ENCODE data around the gene NAA38.
A peak's percentile ranks its signal among the peaks of the same experiment; 100 is the strongest.

NAA38 gene

DNA sequence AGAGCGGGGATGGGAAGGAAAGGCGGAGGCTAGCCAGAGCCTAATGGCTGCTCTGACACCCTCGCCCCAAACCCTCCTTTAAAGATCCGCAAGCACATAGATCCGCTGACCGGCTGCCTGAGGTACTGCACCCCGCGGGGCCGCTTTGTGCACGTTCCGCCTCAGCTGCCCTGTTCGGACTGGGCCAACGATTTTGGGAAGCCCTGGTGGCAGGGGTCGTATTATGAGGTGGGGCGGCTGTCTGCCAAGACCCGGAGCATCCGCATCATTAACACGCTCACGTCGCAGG, 1.1 kb upstream of the NAA38 start (continued):
- TF ChIP-seq, protein P1, sequence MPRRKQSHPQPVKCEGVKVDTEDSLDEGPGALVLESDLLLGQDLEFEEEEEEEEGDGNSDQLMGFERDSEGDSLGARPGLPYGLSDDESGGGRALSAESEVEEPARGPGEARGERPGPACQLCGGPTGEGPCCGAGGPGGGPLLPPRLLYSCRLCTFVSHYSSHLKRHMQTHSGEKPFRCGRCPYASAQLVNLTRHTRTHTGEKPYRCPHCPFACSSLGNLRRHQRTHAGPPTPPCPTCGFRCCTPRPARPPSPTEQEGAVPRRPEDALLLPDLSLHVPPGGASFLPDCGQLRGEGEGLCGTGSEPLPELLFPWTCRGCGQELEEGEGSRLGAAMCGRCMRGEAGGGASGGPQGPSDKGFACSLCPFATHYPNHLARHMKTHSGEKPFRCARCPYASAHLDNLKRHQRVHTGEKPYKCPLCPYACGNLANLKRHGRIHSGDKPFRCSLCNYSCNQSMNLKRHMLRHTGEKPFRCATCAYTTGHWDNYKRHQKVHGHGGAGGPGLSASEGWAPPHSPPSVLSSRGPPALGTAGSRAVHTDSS (tag by site-specific recombination; IDR thresholded peaks at IDR 0.05) = no peak
- no peak for TF ChIP-seq ZNF560 (tag by site-specific recombination; IDR thresholded peaks at IDR 0.05; ENCODE audit: borderline replicate concordance)
- TF ChIP-seq ZNF548 (tag by site-specific recombination; IDR thresholded peaks at IDR 0.05) = no peak

DNA sequence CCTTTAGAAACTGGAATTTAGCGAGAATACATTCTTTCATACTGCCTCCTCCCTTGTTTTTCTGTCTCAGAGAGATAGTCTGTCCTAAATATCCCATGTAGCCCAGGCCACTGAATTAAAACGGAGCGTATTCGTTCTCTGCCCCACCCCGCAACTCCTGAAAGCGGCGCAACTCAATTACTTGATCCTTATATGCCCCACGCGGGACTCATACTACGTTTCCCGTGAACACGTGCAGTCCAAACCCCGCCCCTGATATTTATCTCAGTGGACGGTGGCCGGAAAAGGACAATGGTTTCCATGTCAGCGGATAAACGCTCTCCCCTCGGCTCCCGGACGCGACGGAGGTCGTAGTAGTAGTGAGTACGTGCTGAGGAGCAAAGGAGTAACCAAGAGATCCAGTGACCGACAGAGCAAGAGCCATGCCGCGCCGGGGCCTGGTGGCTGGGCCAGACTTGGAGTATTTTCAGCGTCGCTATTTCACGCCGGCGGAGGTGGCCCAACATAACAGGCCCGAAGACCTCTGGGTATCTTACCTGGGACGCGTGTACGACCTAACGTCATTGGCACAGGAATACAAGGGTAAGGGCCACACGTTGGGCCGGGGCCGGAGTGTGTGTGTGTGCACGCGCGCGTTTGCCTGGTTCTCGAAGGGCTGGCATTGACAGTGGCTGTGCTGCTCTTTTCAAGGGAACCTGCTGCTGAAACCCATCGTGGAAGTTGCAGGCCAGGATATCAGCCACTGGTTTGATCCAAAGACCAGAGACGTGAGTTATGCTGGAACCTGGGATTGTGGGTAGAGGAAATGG, 558 bp upstream of the NAA38 start, which contains the start of gene CYB5D1:
Gene CYB5D1, plus strand, starts transcription at position 291 of the 809 bp plus-strand sequence. Its CDS starts 132 bp downstream, at position 423.
- peak within 1 kb of the TSS; percentile 90 for H3K27ac ChIP-seq (ENCODE audit: extremely low read depth, low read depth, low read length)
- H3K36me3 ChIP-seq (ENCODE audit: control insufficient read depth in 2 of 2, insufficient read depth in 1 of 2, low read length in 2 of 2) = peaks cover 27 to 49% of the 10 kb centered on the region in 2 experiments
- H3K9me3 ChIP-seq (ENCODE audit: control insufficient read depth, insufficient read depth, low read depth, low read length) = no peaks in the 10 kb centered on the region
- peaks cover 10% of the 10 kb centered on the region for H3K4me1 ChIP-seq (ENCODE audit: control insufficient read depth, insufficient read depth, low read length)
- peak within 1 kb of the TSS; percentile 88 for H3K4me3 ChIP-seq (ENCODE audit: low read depth, low read length)
- POLR2A ChIA-PET = interaction anchor here (0.6 to 3.2 kb wide), 22 partner anchors 16 to 643 kb away, joined by 3 to 110 read pairs (median 6); partner anchors contain the start of genes ATP1B2, CHD3, CNTROB and DNAH2
- CTCF ChIA-PET = interaction anchor here (0.7 to 14.4 kb wide), 19 partner anchors 7 to 200 kb away, joined by 3 to 141 read pairs (median 4); partner anchors contain the start of gene DNAH2
- TF ChIP-seq ZNF629 (tag by site-specific recombination; IDR thresholded peaks at IDR 0.05) (0 out of 2 replicates have a peak, but pooled peaks have one; percentile 32), ZNF335 (tag by site-specific recombination; conservative IDR thresholded peaks at IDR 0.05) (peak; percentile 80), ZNF76 (tag by site-specific recombination; IDR thresholded peaks at IDR 0.05; ENCODE audit: borderline replicate concordance, low read depth) (peak; percentile 95), FEZF1 (tag by site-specific recombination; IDR thresholded peaks at IDR 0.05) (peak; percentile 63; the same call in 1 of the 2 replicates), ZNF10 (tag by site-specific recombination; IDR thresholded peaks at IDR 0.05) (no peak), ZNF112 (tag by site-specific recombination; IDR thresholded peaks at IDR 0.05) (no peak), ZNF791 (tag by site-specific recombination; IDR thresholded peaks at IDR 0.05) (no peak), ZNF350 (tag by site-specific recombination; IDR thresholded peaks at IDR 0.05) (no peak), KLF7 (tag by site-specific recombination; IDR thresholded peaks at IDR 0.05; ENCODE audit: borderline replicate concordance) (0 out of 2 replicates have a peak, but pooled peaks have one; percentile 24), ZNF580 (tag by site-specific recombination; IDR thresholded peaks at IDR 0.05) (peak; percentile 18; the same call in 1 of the 2 replicates), PRDM6 (tag by site-specific recombination; IDR thresholded peaks at IDR 0.05) (no peak), KLF9 (tag by site-specific recombination; IDR thresholded peaks at IDR 0.05; ENCODE audit: low read depth) (0 out of 2 replicates have a peak, but pooled peaks have one; percentile 17), ZNF747 (tag by site-specific recombination; IDR thresholded peaks at IDR 0.05) (no peak), PATZ1 (tag by site-specific recombination; IDR thresholded peaks at IDR 0.05) (peak; percentile 17; the same call in 1 of the 2 replicates), ZBTB8A (tag by site-specific recombination; IDR thresholded peaks at IDR 0.05) (0 out of 2 replicates have a peak, but pooled peaks have one; percentile 10), ZBTB48 (tag by site-specific recombination; IDR thresholded peaks at IDR 0.05) (peak; percentile 34; the same call in 1 of the 2 replicates), ZNF664 (tag by site-specific recombination; IDR thresholded peaks at IDR 0.05) (0 out of 2 replicates have a peak, but pooled peaks have one; percentile 6), ZNF501 (tag by site-specific recombination; IDR thresholded peaks at IDR 0.05) (peak; percentile 80), WT1 (tag by site-specific recombination; IDR thresholded peaks at IDR 0.05) (0 out of 2 replicates have a peak, but pooled peaks have one; percentile 30), ZNF2 (tag by site-specific recombination; IDR thresholded peaks at IDR 0.05) (0 out of 2 replicates have a peak, but pooled peaks have one; percentile 65)
- TF ChIP-seq, protein P2, sequence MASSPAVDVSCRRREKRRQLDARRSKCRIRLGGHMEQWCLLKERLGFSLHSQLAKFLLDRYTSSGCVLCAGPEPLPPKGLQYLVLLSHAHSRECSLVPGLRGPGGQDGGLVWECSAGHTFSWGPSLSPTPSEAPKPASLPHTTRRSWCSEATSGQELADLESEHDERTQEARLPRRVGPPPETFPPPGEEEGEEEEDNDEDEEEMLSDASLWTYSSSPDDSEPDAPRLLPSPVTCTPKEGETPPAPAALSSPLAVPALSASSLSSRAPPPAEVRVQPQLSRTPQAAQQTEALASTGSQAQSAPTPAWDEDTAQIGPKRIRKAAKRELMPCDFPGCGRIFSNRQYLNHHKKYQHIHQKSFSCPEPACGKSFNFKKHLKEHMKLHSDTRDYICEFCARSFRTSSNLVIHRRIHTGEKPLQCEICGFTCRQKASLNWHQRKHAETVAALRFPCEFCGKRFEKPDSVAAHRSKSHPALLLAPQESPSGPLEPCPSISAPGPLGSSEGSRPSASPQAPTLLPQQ (tag by site-specific recombination; IDR thresholded peaks at IDR 0.05) = peak; percentile 30; the same call in 1 of the 2 replicates
- TF ChIP-seq, protein P3, sequence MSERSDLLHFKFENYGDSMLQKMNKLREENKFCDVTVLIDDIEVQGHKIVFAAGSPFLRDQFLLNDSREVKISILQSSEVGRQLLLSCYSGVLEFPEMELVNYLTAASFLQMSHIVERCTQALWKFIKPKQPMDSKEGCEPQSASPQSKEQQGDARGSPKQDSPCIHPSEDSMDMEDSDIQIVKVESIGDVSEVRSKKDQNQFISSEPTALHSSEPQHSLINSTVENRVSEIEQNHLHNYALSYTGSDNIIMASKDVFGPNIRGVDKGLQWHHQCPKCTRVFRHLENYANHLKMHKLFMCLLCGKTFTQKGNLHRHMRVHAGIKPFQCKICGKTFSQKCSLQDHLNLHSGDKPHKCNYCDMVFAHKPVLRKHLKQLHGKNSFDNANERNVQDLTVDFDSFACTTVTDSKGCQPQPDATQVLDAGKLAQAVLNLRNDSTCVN (tag by site-specific recombination; optimal IDR thresholded peaks at IDR 0.05) = peak; percentile 70
- TF ChIP-seq, protein P4, sequence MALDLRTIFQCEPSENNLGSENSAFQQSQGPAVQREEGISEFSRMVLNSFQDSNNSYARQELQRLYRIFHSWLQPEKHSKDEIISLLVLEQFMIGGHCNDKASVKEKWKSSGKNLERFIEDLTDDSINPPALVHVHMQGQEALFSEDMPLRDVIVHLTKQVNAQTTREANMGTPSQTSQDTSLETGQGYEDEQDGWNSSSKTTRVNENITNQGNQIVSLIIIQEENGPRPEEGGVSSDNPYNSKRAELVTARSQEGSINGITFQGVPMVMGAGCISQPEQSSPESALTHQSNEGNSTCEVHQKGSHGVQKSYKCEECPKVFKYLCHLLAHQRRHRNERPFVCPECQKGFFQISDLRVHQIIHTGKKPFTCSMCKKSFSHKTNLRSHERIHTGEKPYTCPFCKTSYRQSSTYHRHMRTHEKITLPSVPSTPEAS (tag by site-specific recombination; IDR thresholded peaks at IDR 0.05) = peak; percentile 63

Data from HEK293 (cell line).